H1 (cell line): ENCODE results near the gene CLIC3. TPM values are rescaled to one million over a fixed set of nuclear protein-coding genes. Genes with fewer than 3 reads are reported as not detected.

Experiments used
- CTCF ChIA-PET: fragments of 300-600 bp; sonication (Branson Sonifier 250); formaldehyde crosslinking; loops from one replicate; lab custom pipeline; 2021; ENCODE audit not compliant: partially characterized antibody; lab: Charles Lee
- POLR2A ChIA-PET: fragments of 300-600 bp; sonication (Branson Sonifier 250); formaldehyde crosslinking; loops from one replicate; lab custom pipeline; 2021; ENCODE audit warnings: inconsistent platforms; ENCODE audit not compliant: partially characterized antibody; lab: Charles Lee
- DNase-seq, 2 experiments: peaks; one replicate each; pipeline versions ENCODE4 v3.0.0 to v3.0.0-alpha.2; 2010 to 2022; ENCODE audit warnings: low spot score in 2 of 2, low read depth in 1 of 2, mixed read lengths in 1 of 2
- FAIRE-seq: peaks from 2 replicates; lab custom pipeline; 2011; peaks lifted over from hg19 to GRCh38; lab: Jason Lieb, UNC
- H2AFZ ChIP-seq: 2 replicates; pipeline ENCODE4 v1.8.1; 2012; ENCODE audit warnings: low read length, inconsistent platforms
- H2AK5ac ChIP-seq: 2 replicates; pipeline ENCODE4 v1.6.1; 2013; ENCODE audit warnings: low read depth, low read length
- H2BK120ac ChIP-seq: replicated peaks from 2 replicates; pipeline ENCODE3; 2013; ENCODE audit warnings: low read depth, low read length, inconsistent platforms
- H2BK12ac ChIP-seq: 2 replicates; pipeline ENCODE4 v1.6.1; 2013; ENCODE audit warnings: low read depth, low read length
- H2BK15ac ChIP-seq: 2 replicates; pipeline ENCODE4 v1.6.1; 2013; ENCODE audit warnings: low read length
- H2BK20ac ChIP-seq: 2 replicates; pipeline ENCODE4 v1.6.1; 2013; ENCODE audit warnings: low read length
- H2BK5ac ChIP-seq: 2 replicates; pipeline ENCODE4 v1.6.1; 2013; ENCODE audit warnings: low read depth, low read length
- H3K14ac ChIP-seq: 2 replicates; pipeline ENCODE4 v1.6.1; 2013; ENCODE audit warnings: inconsistent platforms; ENCODE audit not compliant: insufficient read length
- H3K18ac ChIP-seq: 2 replicates; pipeline ENCODE4 v1.6.1; 2013; ENCODE audit warnings: low read length; ENCODE audit errors: extremely low read depth
- H3K23ac ChIP-seq: 2 replicates; pipeline ENCODE4 v1.6.1; 2013; ENCODE audit warnings: inconsistent platforms; ENCODE audit not compliant: insufficient read length
- H3K23me2 ChIP-seq: 2 replicates; pipeline ENCODE4 v1.6.1; 2013; ENCODE audit warnings: low read depth, low read length
- H3K27ac ChIP-seq: 2 replicates; pipeline ENCODE4 v1.6.1; 2011; ENCODE audit warnings: low read depth, low read length, inconsistent platforms
- H3K27me3 ChIP-seq, 4 experiments: replicated peaks in 1 of 4; 1 replicate in 1 of 4; 2 replicates in 3 of 4; pipeline versions ENCODE4 v1.6.1 to v1.8.1; 2011 to 2013; ENCODE audit warnings: low read length in 3 of 4, mild to moderate bottlenecking in 3 of 4, inconsistent platforms in 2 of 4, mixed read lengths in 2 of 4, moderate library complexity in 1 of 4; ENCODE audit not compliant: control insufficient read depth in 3 of 4, insufficient read depth in 3 of 4; ENCODE audit errors: extremely low read depth in 1 of 4
- H3K36me3 ChIP-seq, 4 experiments: 2 replicates each; pipeline versions ENCODE4 v1.6.1 to v1.8.1; 2011 to 2013; ENCODE audit warnings: mild to moderate bottlenecking in 4 of 4, low read length in 3 of 4, moderate library complexity in 2 of 4, control low read depth in 1 of 4, inconsistent platforms in 1 of 4; ENCODE audit not compliant: insufficient read depth in 4 of 4, control insufficient read depth in 2 of 4
- H3K4ac ChIP-seq: replicated peaks from 2 replicates; pipeline ENCODE3; 2013; ENCODE audit warnings: low read length, low read depth, mixed read lengths, inconsistent platforms; ENCODE audit not compliant: insufficient read length
- H3K4me1 ChIP-seq, 4 experiments: replicated peaks in 1 of 4; 1 replicate in 1 of 4; 2 replicates in 3 of 4; pipeline versions ENCODE4 v1.6.1 to v1.8.1; 2011 to 2013; ENCODE audit warnings: low read length in 3 of 4, inconsistent platforms in 2 of 4, mixed read lengths in 1 of 4; ENCODE audit not compliant: insufficient read depth in 4 of 4, control insufficient read depth in 3 of 4
- H3K4me2 ChIP-seq, 2 experiments: 2 replicates each; pipeline versions ENCODE4 v1.6.1 to v1.8.1; 2011 to 2013; ENCODE audit warnings: low read depth in 2 of 2, low read length in 2 of 2, control low read depth in 1 of 2, inconsistent platforms in 1 of 2, mild to moderate bottlenecking in 1 of 2; ENCODE audit not compliant: insufficient read depth in 1 of 2
- H3K4me3 ChIP-seq, 4 experiments: fragments of 200-600, 300-600 bp in 1 of 4; sonication (generic), shearing (Covaris generic), sonication (Bioruptor Twin) in 1 of 4; 2 replicates each; pipeline versions ENCODE4 v1.5.1 to v1.8.1; 2011 to 2016; ENCODE audit warnings: low read length in 4 of 4, low read depth in 3 of 4, control low read depth in 2 of 4, inconsistent platforms in 2 of 4, mild to moderate bottlenecking in 2 of 4, mixed read lengths in 1 of 4, moderate library complexity in 1 of 4; ENCODE audit not compliant: insufficient read depth in 2 of 4; ENCODE audit errors: extremely low read depth in 1 of 4
- H3K56ac ChIP-seq: replicated peaks from 2 replicates; pipeline ENCODE3; 2013; ENCODE audit warnings: low read depth, mild to moderate bottlenecking, mixed read lengths, low read length, inconsistent platforms; ENCODE audit not compliant: insufficient read length
- H3K79me1 ChIP-seq: 2 replicates; pipeline ENCODE4 v1.6.1; 2013; ENCODE audit warnings: low read depth, low read length, control low read depth
- H3K79me2 ChIP-seq, 2 experiments: 2 replicates each; pipeline versions ENCODE4 v1.6.1 to v1.8.1; 2012 to 2013; ENCODE audit warnings: low read length in 2 of 2, mild to moderate bottlenecking in 2 of 2, inconsistent platforms in 1 of 2; ENCODE audit not compliant: insufficient read depth in 2 of 2, control insufficient read depth in 1 of 2
- H3K9ac ChIP-seq, 4 experiments: replicated peaks in 1 of 4; 1 replicate in 1 of 4; 2 replicates in 3 of 4; pipeline versions ENCODE4 v1.6.1 to v1.8.1; 2011 to 2013; ENCODE audit warnings: low read depth in 3 of 4, low read length in 3 of 4, control low read depth in 2 of 4, mild to moderate bottlenecking in 2 of 4, moderate library complexity in 2 of 4, inconsistent platforms in 1 of 4; ENCODE audit errors: extremely low read depth in 1 of 4
- H3K9me3 ChIP-seq, 2 experiments: 2 replicates each; pipeline versions ENCODE4 v1.6.1 to v1.8.1; 2012 to 2013; ENCODE audit warnings: mild to moderate bottlenecking in 2 of 2, moderate library complexity in 2 of 2, control low read depth in 1 of 2, inconsistent platforms in 1 of 2, low read depth in 1 of 2, low read length in 1 of 2, mixed read lengths in 1 of 2; ENCODE audit not compliant: insufficient read depth in 2 of 2
- H4K20me1 ChIP-seq, 2 experiments: replicated peaks in 1 of 2; 2 replicates each; pipeline versions ENCODE3 to v1.8.1; 2011 to 2013; ENCODE audit warnings: inconsistent platforms in 2 of 2, low read length in 2 of 2, mild to moderate bottlenecking in 1 of 2; ENCODE audit not compliant: insufficient read depth in 2 of 2, control insufficient read depth in 1 of 2
- H4K5ac ChIP-seq: 2 replicates; pipeline ENCODE4 v1.6.1; 2013; ENCODE audit warnings: low read length, low read depth, mixed read lengths, inconsistent platforms; ENCODE audit not compliant: insufficient read length
- H4K8ac ChIP-seq: 2 replicates; pipeline ENCODE4 v1.8.0; 2013; ENCODE audit warnings: mild to moderate bottlenecking, moderate library complexity, low read length, inconsistent platforms; ENCODE audit not compliant: insufficient read depth; ENCODE audit errors: extremely low read depth
- H4K91ac ChIP-seq: replicated peaks from 2 replicates; pipeline ENCODE3; 2013; ENCODE audit warnings: low read length, mixed read lengths, inconsistent platforms; ENCODE audit not compliant: insufficient read length
- ASH2L ChIP-seq: fragments of 200-600, 300-600 bp; sonication (generic); IDR thresholded peaks from one replicate; pipeline ENCODE4 v1.7.1; 2017; ENCODE audit warnings: low read length
- BACH1 ChIP-seq: IDR thresholded peaks from 2 replicates; pipeline ENCODE4 v1.6.1; 2012; ENCODE audit warnings: low read length, improper control_type of control experiment
- CHD1 ChIP-seq: IDR thresholded peaks from 2 replicates; pipeline ENCODE4 v1.6.1; 2012; ENCODE audit warnings: low read depth, low read length, improper control_type of control experiment
- MAX ChIP-seq: IDR thresholded peaks from 2 replicates; pipeline ENCODE4 v1.6.1; 2012; ENCODE audit warnings: inconsistent platforms
- RNF2 ChIP-seq: fragments of 200-900, 300-1000 bp; sonication (generic); IDR thresholded peaks from 2 replicates; pipeline ENCODE4 v1.7.1; 2016; ENCODE audit warnings: borderline replicate concordance, low read depth, mild to moderate bottlenecking, antibody characterized with exemption, low read length; ENCODE audit not compliant: poor library complexity, severe bottlenecking; ENCODE audit errors: missing control alignments
- WGBS, 2 experiments: shearing (Covaris generic) in 1 of 2; methylation state at CpG; one replicate each; pipeline versions ENCODE4 v1.1.6 to v1.1.7; 2013 to 2015; ENCODE audit warnings: low lambda C conversion rate in 2 of 2, mixed read lengths in 2 of 2, inconsistent platforms in 1 of 2, low coverage in 1 of 2, missing lambda C conversion rate in 1 of 2; ENCODE audit not compliant: insufficient replicate concordance in 2 of 2, insufficient coverage in 1 of 2, insufficient read length in 1 of 2; ENCODE audit errors: extremely low coverage in 1 of 2, missing lambda C conversion rate in 1 of 2; 5-methylcytosine and 5-hydroxymethylcytosine counted together
- polyA plus RNA-seq, 7 experiments: library from polyadenylated mRNA; depleted of rRNA in 3 of 7; stranded (reverse) in 5 of 7; unstranded in 2 of 7; fragments of >200 nt in 5 of 7; fragments of 200-250 nt in 2 of 7; gene quantifications; 1 replicate in 5 of 7; 2 replicates in 1 of 7; 4 replicates in 1 of 7; pipeline versions ENCODE4 v1.2.1 to v1.2.3, GENCODE V29; 2011 to 2013; ENCODE audit warnings: missing spikeins in 2 of 7, mixed read lengths in 2 of 7
- total RNA-seq: library from RNA; stranded (reverse); fragmentation: NEBNext Ultra II Directional; extraction: Animal tissue kit (Norgen Biotek cat#: 25700); gene quantifications from 2 replicates; pipeline ENCODE4 v1.2.1, GENCODE V29; 2021

Gene CLIC3
- total and polyA plus RNA-seq, 2 of the 8 experiments (the other 6 are each of a cell fraction or from before 2014, with no cell fraction given), result 0.12 TPM; not detected in 1

GRCh38 chr9:137018761-137019559 is 22.6 kb upstream of the CLIC3 start:
- no peak overlapping the region for H4K5ac ChIP-seq
- H4K8ac ChIP-seq, result no peak overlapping the region
- WGBS, 2 experiments, result 93% methylated on average over 23 of the region's 36 CpGs; no CpG with 5 or more reads in 1 of the 2 experiments
- no peak overlapping the region for H3K4ac ChIP-seq
- H2BK12ac ChIP-seq, result no peak overlapping the region
- no peak overlapping the region for H3K9ac ChIP-seq
- no peak for DNase-seq
- H3K4me3 ChIP-seq, result no peak overlapping the region
- no peaks in the 10 kb centered on the region for H3K79me2 ChIP-seq
- POLR2A ChIA-PET, result interaction anchor here (1.0 to 1.4 kb wide), 2 partner anchors 211 to 291 kb away, joined by 3 to 4 read pairs; partner anchors contain the start of gene RABL6
- H2BK5ac ChIP-seq, result 0 out of 2 replicates have a peak overlapping the region, but pooled peaks have one; percentile 9
- no peak overlapping the region for H2BK15ac ChIP-seq
- no peak overlapping the region for H2BK20ac ChIP-seq
- no peak overlapping the region for H2BK120ac ChIP-seq
- H3K36me3 ChIP-seq, result peaks cover 0 to 13% (median 0%) of the 10 kb centered on the region in 4 experiments; a peak in 1 of 8 replicates
- no peak overlapping the region for H2AFZ ChIP-seq
- no peaks in the 10 kb centered on the region for H3K79me1 ChIP-seq
- no peak overlapping the region for H3K23ac ChIP-seq
- H3K23me2 ChIP-seq, result no peaks in the 10 kb centered on the region
- CTCF ChIA-PET, result interaction anchor here (1.2 to 7.2 kb wide), 8 partner anchors 11 to 206 kb away, joined by 3 to 54 read pairs (median 4); partner anchors contain the start of genes ABCA2, CYSRT1 and FUT7
- H3K56ac ChIP-seq, result no peak overlapping the region
- peaks cover 0 to 6% (median 3%) of the 10 kb centered on the region in 4 experiments; a peak in 3 of 7 replicates for H3K4me1 ChIP-seq
- H3K27ac ChIP-seq, result no peak overlapping the region
- no peak overlapping the region for H3K18ac ChIP-seq
- H3K27me3 ChIP-seq, result no peaks in the 10 kb centered on the region; a peak in 1 of 7 replicates
- peaks cover 0 to 7% of the 10 kb centered on the region in 2 experiments for H4K20me1 ChIP-seq
- H3K14ac ChIP-seq, result no peak overlapping the region
- H4K91ac ChIP-seq, result no peak overlapping the region
- TF ChIP-seq ASH2L, result no peak
- no peak for TF ChIP-seq MAX
- no peak for TF ChIP-seq CHD1
- no peak for TF ChIP-seq RNF2
- TF ChIP-seq BACH1, result no peak
- TF ChIP-seq, all 59 proteins: peak for 0
- Histone ChIP-seq H3K9me3 (peaks cover 0 to 27% of the 10 kb centered on the region in 2 experiments; a peak in 2 of 4 replicates), H2AK5ac (no peak overlapping the region), H3K4me2 (no peak overlapping the region)
- no peak for FAIRE-seq
